Prostate gland (tissue), 2 donors: ENCODE measurements around the gene ABCC3. TPM values are rescaled to one million over a fixed set of nuclear protein-coding genes. Genes with fewer than 3 reads are reported as not detected.

Experiments
- DNase-seq: peaks from one replicate; pipeline ENCODE4 v3.0.0-alpha.2; 2019; ENCODE audit warnings: low spot score
- H3K27ac ChIP-seq, 2 donors: fragments of 200-600 bp; sonication (generic); 2 replicates each; pipeline ENCODE4 v1.5.1; 2017 to 2019
- H3K27me3 ChIP-seq: fragments of 200-600 bp; sonication (generic); replicated peaks from 2 replicates; pipeline ENCODE4 v1.5.1; 2019; ENCODE audit not compliant: insufficient read depth
- H3K36me3 ChIP-seq, 2 donors: fragments of 200-600 bp; sonication (generic); 1 replicate in 1 of 2; 2 replicates in 1 of 2; pipeline versions ENCODE4 v1.5.1 to v1.8.1; 2017 to 2019
- H3K4me1 ChIP-seq: fragments of 200-600 bp; sonication (generic); replicated peaks from 2 replicates; pipeline ENCODE4 v1.5.1; 2019
- H3K4me3 ChIP-seq, 2 donors: fragments of 200-600 bp; sonication (generic); 2 replicates each; pipeline ENCODE4 v1.5.1; 2017 to 2019
- H3K9me3 ChIP-seq: fragments of 200-600 bp; sonication (generic); 2 replicates; pipeline ENCODE4 v1.5.1; 2017
- POLR2A ChIP-seq: fragments of 450-650 bp; IDR thresholded peaks from one replicate; pipeline ENCODE4 v1.6.1; 2016; ENCODE audit warnings: antibody characterized with exemption, mild to moderate bottlenecking
- POLR2AphosphoS5 ChIP-seq: sonication (generic); formaldehyde crosslinking; IDR thresholded peaks from one replicate; pipeline ENCODE4 v1.6.1; 2017; ENCODE audit warnings: antibody characterized with exemption
- whole genome bisulfite sequencing: methylation state at CpG from one replicate; pipeline ENCODE4 v1.1.5; 2018; 5-methylcytosine and 5-hydroxymethylcytosine counted together
- intact Hi-C: fragments of 100-400 bp; cut with DNase I; formaldehyde crosslinking; loops from one replicate; pipeline ENCODE4 v1.14.2; 2022
- total RNA-seq, 2 donors: library from RNA; depleted of rRNA; stranded (reverse); fragments of >200 nt; gene quantifications; one replicate each; pipeline ENCODE4 v1.1.0, GENCODE V29; 2016
- TF ChIP-seq, protein P1 (sequence below), 4 experiments: fragments of 200-600 bp in 2 of 4; fragments of 450-650 bp in 2 of 4; sonication (generic) in 2 of 4; IDR thresholded peaks; 1 replicate in 3 of 4; 2 replicates in 1 of 4; pipeline ENCODE4 v1.5.1; 2016 to 2019; ENCODE audit warnings: antibody characterized with exemption in 4 of 4, mild to moderate bottlenecking in 2 of 4, moderate library complexity in 2 of 4

The ABCC3 gene
- total RNA-seq, 2 donors from 2014 or later, result 65.9 to 66.1 TPM

DNA sequence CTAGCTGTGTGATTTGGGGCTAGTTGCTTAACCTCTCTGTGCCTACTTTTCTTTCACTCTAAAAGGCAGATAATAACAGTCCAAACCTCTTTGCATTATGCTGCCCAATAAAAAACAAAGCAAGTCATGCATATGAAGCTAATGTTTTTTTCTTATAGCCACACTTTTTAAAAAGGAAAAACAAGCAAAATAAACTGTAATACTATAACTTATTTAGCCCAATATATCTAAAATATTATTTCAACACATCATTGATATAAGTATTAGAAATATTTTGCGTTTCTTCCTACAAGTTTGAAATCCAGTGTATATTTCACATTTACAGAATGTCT, 50.6 kb downstream of the ABCC3 start:
- Histone ChIP-seq H3K27ac (no peak overlapping the region), H3K9me3 (no peaks in the 10 kb centered on the region), H3K27me3 (no peaks in the 10 kb centered on the region), H3K36me3 (no peaks in the 10 kb centered on the region), H3K4me3 (no peak overlapping the region), H3K4me1 (peaks cover 3% of the 10 kb centered on the region)
- no peak for TF ChIP-seq POLR2A
- TF ChIP-seq POLR2AphosphoS5, result no peak
- TF ChIP-seq, protein P1, sequence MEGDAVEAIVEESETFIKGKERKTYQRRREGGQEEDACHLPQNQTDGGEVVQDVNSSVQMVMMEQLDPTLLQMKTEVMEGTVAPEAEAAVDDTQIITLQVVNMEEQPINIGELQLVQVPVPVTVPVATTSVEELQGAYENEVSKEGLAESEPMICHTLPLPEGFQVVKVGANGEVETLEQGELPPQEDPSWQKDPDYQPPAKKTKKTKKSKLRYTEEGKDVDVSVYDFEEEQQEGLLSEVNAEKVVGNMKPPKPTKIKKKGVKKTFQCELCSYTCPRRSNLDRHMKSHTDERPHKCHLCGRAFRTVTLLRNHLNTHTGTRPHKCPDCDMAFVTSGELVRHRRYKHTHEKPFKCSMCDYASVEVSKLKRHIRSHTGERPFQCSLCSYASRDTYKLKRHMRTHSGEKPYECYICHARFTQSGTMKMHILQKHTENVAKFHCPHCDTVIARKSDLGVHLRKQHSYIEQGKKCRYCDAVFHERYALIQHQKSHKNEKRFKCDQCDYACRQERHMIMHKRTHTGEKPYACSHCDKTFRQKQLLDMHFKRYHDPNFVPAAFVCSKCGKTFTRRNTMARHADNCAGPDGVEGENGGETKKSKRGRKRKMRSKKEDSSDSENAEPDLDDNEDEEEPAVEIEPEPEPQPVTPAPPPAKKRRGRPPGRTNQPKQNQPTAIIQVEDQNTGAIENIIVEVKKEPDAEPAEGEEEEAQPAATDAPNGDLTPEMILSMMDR (IDR thresholded peaks at IDR 0.05), result no peak
- WGBS, result 98% methylated on average over 1 of the region's 1 CpG
- DNase-seq, result no peak
- intact Hi-C loops, result loop anchor here (5.0 kb wide), 1 partner anchor 203 kb away; no protein-coding TSS in a partner anchor

DNA sequence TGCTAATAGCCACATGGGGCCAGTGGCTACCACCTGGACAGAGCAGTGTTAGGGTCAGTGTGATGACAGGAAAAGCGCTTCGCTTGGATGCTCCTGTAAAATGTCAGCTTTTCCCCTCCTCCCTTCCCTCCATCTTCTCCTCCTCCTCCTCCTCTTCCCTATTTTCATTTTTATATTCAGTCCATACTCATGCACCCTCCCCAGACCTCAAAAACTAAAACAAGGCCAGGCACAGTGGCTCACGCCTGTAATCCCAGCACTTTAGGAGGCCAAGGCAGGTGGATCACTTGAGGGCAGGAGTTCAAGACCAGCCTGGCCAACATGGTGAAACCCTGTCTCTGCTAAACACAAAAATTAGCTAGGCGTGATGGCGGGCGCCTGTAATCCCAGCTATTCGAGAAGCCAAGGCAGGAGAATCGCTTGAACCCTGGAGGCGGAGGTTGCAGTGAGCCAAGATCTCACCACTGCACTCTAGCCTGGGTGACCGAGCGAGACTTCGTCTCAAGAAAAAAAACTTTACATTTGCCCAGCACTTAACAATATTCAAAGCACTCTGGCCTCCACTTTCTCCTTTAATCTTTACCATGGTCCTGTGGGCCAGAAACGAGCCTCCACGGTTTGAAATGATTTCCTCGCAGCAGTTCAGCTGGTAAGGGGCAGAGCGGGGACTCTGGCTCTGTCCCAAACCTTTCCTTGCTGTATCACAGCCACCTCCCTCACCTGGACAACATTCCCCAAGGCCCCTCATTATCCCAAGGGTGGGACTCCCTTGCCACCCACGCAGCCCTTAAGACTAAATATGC, 51.2 kb downstream of the ABCC3 start:
- intact Hi-C loops, result loop anchor here (5.0 kb wide), 1 partner anchor 204 kb away; no protein-coding TSS in a partner anchor
- H3K4me3 ChIP-seq, result no peak overlapping the region
- no peak for DNase-seq
- no peaks in the 10 kb centered on the region for H3K27me3 ChIP-seq
- no peaks in the 10 kb centered on the region for H3K36me3 ChIP-seq
- TF ChIP-seq POLR2A (no peak), POLR2AphosphoS5 (no peak)
- TF ChIP-seq, protein P1 (IDR thresholded peaks at IDR 0.05), result no peak
- H3K27ac ChIP-seq, result peak overlapping the region; percentile 60 to 68
- no peaks in the 10 kb centered on the region for H3K9me3 ChIP-seq
- peaks cover 3% of the 10 kb centered on the region for H3K4me1 ChIP-seq
- 81% methylated on average over 17 of the region's 17 CpGs for WGBS

DNA sequence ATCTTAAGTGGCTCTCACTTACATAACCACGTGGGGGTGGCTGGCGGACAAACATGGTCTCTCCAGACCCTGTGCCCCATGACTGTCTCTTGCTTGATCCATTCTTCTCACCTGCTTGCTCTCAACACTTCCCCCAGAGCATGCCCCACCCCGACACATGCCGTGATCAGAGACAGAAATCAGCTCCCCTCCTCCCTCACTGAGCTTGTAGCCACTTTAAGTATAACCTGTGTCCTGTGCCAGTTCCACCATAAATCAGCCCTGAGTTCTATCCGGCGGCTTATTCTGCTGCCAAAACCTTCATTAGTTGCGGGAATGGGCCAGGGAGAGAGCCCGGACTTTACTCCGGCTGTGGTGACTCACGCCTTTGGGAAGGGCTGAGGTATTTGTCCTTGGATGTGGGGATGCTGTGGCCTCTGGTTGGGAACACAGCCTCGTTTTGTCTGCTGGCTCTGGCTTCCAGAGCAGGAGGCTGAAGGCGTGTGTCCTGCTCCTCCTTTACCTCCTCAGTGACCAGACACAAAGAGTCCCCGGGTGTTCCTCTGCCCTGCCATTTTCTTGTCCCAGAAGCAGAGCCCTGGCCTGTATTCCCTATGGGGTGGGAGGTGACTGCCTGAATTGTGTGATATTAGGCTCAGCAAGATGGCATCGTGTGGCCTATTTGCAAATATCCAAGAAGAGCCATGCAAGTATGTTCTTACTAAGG, 52.0 kb downstream of the ABCC3 start:
- Histone ChIP-seq H3K4me3 (no peak overlapping the region), H3K4me1 (peaks cover 8% of the 10 kb centered on the region), H3K36me3 (no peaks in the 10 kb centered on the region), H3K27me3 (no peaks in the 10 kb centered on the region), H3K27ac (peak overlapping the region; percentile 60 to 68), H3K9me3 (no peaks in the 10 kb centered on the region)
- peak; percentile 68 for DNase-seq
- intact Hi-C loops, result loop anchor here (5.0 kb wide), 1 partner anchor 204 kb away; no protein-coding TSS in a partner anchor
- TF ChIP-seq, protein P1 (IDR thresholded peaks at IDR 0.05), result no peak
- TF ChIP-seq POLR2AphosphoS5, result peak; percentile 84
- WGBS, result 23% methylated on average over 14 of the region's 14 CpGs

DNA sequence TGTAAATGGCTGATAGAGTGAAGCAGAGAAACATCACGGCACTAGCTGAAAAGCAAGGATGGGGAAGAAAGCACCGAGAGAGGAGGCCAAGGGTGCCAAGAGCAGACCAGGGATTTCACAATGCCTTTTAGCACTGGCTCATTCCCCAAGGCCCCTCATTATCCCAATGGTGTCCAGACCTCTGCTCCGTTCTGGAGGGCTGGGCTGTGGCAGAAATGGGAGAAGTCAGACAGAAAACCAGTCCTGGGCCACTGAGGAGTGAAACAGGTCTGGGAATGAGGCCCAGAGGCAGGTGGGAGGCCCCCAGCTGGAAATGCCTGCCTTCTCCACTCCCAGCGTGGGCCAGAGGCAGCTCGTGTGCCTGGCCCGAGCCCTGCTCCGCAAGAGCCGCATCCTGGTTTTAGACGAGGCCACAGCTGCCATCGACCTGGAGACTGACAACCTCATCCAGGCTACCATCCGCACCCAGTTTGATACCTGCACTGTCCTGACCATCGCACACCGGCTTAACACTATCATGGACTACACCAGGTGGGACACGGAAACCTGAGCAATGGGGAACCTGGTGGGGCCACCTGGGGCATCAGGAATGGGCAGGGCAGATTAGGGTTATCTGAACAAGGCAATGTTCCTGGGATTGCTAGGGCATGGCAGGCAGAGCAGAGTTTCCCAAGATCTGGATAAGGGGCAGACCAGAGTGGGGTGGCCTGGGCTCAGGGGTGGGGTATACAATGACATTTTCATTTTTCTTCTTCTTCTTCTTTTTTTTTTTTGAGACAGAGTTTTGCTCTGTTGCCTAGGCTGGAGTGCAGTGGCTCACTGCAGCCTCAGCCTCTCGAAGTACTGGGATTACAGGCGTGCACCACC, 52.8 kb downstream of the ABCC3 start:
- Histone ChIP-seq H3K36me3 (no peaks in the 10 kb centered on the region), H3K9me3 (no peaks in the 10 kb centered on the region), H3K27ac (peak overlapping the region; percentile 60 to 68), H3K4me3 (no peak overlapping the region), H3K27me3 (no peaks in the 10 kb centered on the region), H3K4me1 (peaks cover 16% of the 10 kb centered on the region)
- 81% methylated on average over 16 of the region's 16 CpGs for WGBS
- intact Hi-C loops, result loop anchor here (5.0 kb wide), 1 partner anchor 205 kb away; no protein-coding TSS in a partner anchor
- TF ChIP-seq, protein P1 (IDR thresholded peaks at IDR 0.05), result no peak
- TF ChIP-seq POLR2AphosphoS5 (no peak), POLR2A (no peak)
- no peak for DNase-seq
